ENCODE data around the gene ANKRD29.

The ANKRD29 gene

GRCh38 chr18:23662309-23663263 lies at the start of gene ANKRD29:
ANKRD29 (minus strand) TSS chr18:23662911; CDS start chr18:23662730, 181 bp downstream.
- peak; percentile 4 for DNase-seq (ENCODE audit: low read depth)

- no peak for DNase-seq (ENCODE audit: low read depth)
These were observed 49.7 kb upstream of the ANKRD29 start for GRCh38 chr18:23712445-23712844.

DNA sequence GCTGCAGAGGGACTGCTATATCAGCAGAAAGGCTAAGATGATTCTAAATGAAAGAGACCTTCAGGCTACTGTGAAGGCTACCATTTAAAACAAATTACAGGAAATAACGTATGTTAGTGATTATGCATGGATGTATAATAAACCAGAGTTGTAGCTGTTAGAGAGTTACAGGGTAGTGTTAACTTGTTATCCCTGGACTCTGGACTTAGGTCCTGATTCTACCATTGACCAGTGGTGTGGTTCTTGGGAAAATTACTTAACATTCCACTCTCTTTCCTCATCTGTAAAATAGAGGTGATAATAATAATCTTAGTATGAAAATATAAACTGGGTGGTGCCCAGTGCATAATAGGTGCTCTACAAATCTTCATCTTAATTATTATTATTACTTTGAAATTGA lies 48.7 kb upstream of the ANKRD29 start:
- no peak for DNase-seq (ENCODE audit: low read depth)

DNA sequence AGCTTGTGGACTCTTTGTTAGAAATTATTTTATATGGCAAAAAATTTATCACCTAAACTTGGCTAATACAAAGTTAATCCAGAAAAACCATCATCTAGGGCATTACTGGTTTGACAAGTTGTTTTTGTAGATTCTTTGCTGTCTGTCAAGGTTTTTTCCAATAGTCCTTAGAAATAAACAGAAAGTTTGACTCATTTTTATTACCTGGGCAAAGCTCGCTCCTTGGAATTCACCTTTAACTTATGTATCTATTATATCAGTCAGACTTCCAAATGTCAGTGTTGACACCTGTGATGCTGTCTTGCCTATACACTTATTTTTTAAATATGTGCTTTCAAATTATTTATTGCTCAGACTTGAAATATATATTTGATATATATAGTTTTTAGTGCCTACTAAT lies 48.2 kb upstream of the ANKRD29 start:
- no peak for DNase-seq (ENCODE audit: low read depth)

DNA sequence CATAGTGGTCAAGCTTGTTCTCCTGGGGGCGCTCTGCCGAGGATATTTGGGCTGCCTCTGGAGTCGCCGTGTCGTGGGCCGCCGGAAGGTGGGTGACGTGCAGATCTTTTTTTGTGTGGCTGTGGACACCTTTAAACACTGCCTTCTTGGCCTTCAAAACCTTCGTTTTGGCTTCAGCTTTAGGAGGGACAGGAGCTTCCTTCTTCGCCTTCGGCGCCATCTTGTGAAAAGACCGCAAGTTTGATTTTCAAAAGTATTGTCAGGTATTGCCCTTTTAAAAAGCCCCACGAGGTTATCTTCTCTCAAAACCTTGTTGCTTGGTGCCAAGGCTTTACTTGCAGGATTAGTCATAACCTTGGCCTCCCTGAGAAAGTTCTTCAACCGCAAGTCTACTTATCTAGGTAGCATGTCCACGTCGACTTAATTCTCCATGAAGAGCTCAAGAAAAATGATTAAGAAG lies 47.4 kb upstream of the ANKRD29 start:
- DNase-seq (ENCODE audit: low read depth) = no peak

DNA sequence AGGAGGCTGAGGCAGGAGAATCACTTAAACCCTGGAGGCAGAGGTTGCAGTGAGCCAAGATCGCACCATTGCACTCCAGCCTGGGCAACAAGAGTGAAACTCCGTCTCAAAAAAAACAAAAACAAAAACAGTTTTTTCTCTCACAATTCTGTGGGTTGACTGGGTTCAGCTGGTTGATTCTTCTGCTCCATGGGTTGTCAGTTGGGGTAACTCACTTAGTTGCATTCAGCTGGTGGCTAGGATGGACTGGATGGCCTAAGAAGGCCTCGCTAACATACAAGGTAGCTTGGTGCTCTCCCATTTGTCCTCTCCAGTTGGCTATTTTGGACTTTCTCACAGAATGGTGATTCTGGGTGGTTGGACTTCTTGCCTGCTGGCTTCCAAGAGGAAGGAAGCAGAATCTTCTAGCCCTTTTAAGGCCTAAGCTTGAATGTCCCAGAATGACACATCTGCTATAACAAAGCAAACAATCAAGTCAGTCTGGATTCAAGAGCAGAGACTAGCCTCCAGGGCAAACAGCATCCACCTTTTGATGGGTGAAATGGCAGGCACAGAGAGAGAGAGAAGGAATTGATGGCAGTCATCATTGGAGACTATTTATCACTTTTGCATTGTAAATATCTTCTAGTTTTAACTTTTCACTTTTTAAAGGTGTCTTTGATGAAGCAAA lies 44.4 kb upstream of the ANKRD29 start:
- no peak for DNase-seq (ENCODE audit: low read depth)

DNA sequence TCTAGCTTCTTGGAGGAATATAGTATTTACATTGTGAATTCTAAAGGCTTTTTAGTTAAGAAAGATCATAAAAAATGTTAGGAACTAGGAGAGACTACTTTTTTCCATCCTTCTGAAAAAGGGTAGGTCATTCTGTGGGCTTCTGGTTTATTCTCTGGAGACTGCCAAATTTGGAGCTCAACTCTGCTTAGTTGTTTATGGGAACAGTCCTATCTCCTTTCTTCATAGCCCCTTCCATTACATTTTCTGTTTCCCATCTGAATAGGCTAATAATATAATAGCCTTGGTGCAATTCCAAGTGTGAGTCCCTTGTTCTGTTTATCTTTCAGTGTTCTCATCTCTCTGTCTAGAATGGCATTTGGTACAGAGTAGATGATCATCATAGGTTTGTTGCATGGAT lies 42.1 kb upstream of the ANKRD29 start:
- DNase-seq (ENCODE audit: low read depth) = no peak

GRCh38 chr18:23703987-23704384 lies 41.3 kb upstream of the ANKRD29 start:
- no peak for DNase-seq (ENCODE audit: low read depth)

- no peak for DNase-seq (ENCODE audit: low read depth)
These were observed 40.6 kb upstream of the ANKRD29 start for GRCh38 chr18:23703057-23703986.

- DNase-seq (ENCODE audit: low read depth) = no peak
These were observed 39.9 kb upstream of the ANKRD29 start for GRCh38 chr18:23702606-23703005.

DNA sequence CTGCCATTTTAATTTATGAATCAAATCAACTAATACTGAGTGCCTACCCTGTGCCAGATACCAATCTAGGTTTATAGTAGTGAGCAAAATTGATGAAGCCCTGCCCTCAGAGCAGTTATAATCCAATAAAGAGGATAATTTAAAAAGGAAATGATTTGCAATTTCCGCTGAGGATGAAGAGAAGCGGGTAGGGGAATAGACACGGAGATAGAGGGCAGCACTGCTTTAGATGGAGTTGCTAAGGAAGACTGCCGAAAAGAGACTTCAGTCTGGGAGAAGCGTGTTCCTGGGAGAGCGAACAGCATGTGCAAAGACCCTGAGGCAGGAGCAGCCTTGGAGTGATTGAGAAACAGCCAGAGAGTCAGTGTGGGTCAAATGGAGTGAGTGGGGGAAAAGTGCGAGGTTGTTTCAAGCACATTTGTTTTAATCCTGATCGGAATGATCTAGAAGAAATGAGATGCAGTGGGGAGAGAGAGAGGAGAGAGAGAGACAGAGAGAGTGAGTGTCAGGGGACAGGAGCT lies 38.9 kb upstream of the ANKRD29 start:
- DNase-seq (ENCODE audit: low read depth) = no peak

DNA sequence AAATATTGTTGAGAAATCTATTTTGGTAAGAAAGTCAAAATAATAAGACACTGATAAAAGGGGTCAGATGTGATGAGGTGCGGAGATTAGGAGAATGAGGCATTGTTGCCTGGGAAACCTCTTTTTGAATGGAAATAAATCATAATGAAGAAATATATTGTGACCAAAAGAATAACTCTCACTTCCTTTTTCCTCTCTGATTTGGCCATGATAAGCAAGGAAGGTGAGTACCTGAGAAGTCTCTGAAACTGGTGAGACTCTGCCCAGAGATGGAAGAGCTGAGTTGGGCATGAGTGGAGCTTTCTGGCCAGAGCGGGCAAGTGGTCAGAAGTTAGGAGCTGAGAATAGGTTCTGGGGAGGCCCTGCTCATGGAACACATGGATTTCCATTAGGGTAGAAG lies 38.3 kb upstream of the ANKRD29 start:
- DNase-seq (ENCODE audit: low read depth) = no peak

DNA sequence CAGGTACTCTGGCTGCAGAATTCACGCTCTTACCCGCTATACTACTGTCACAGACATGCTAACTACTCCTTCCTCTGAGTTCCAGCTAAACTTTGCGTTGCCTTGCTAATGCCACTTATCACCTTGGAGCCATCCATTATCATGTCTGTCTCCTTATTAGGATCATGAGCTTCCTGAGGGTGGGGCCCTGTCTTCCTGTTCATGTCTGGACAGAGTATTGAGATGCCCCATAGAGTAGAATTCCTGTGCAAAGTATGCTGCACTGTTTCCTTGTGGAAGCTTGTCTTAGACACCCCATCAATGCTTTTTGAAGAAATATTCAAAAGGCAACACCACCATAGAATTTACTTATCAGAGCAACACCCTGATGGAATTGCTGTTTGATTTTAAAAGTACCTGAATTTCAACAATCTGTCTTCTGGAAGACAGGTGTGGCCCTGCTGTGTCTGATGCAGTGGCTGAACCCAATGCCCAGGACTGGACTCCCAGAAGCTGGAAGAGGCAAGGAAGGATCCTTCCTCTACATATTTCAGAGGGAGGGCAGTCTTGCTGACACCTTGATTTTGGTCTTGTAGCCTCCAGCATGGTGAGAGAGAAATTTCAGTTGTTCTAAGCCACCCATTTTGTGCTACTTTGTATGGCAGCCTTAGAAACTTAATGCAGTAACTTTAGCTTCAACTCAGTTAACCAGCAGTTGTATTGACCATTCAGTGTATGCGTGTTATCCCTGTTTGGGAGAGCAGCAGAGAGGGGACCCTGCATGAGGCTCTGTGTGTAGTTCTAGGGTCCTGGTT lies 32.1 kb upstream of the ANKRD29 start:
- no peak for DNase-seq (ENCODE audit: low read depth)

DNA sequence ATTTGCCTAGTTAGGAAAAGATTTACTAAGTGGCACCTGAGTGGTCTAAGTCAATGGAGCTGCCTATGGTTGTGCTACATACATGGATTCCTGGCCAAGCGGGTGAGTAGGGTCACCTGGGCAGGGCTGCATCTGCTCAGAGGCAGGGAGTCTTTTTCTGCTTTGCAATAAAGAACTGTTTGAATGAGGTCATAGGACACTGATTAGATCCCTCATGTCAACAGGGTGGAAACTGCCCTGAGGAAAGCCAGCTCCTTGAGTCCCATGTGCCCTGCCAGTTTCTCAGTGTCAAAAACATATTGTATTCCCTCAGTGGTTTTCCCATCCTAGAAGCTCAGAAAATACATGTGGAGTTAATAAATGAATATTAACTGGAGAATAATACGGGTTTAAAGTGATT lies 31.1 kb upstream of the ANKRD29 start:
- DNase-seq (ENCODE audit: low read depth) = no peak

- DNase-seq (ENCODE audit: low read depth) = no peak
These were observed 27.9 kb upstream of the ANKRD29 start for GRCh38 chr18:23690505-23691068.

DNA sequence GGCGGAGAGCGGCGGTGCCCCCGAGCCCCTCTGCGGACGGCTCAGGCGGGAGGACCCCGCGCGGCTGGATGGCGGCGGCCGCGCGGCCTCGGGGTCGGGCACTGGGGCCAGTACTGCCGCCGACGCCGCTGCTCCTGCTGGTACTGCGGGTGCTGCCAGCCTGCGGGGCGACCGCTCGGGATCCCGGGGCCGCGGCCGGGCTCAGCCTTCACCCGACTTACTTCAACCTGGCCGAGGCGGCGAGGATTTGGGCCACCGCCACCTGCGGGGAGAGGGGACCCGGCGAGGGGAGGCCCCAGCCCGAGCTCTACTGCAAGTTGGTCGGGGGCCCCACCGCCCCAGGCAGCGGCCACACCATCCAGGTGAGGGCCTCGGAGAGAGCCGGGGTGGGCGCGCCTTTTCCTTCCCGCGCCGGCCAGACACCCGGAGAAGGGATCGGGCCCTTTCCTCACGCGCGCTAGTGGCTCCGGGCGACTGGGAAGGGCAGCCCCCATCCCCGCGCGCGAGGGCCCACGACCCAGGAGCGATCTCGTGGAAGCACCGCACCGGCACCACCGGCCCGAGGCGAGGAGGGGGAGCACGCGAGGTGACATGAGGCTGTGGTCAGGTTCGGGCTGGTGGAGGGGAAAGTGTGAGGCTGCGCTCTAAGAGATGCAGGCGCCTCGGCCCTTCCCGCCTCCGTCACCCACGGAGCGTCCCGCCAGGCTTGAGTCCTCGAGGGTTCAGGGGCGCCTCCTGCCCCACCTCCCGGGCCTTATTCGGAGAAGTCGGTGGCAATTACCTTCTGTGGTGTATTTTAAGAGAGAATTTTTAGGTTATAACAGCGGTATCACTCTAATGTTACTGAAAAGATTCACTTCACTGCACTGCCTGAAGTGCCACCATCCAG lies 27.1 kb upstream of the ANKRD29 start:
- DNase-seq (ENCODE audit: low read depth) = no peak

DNA sequence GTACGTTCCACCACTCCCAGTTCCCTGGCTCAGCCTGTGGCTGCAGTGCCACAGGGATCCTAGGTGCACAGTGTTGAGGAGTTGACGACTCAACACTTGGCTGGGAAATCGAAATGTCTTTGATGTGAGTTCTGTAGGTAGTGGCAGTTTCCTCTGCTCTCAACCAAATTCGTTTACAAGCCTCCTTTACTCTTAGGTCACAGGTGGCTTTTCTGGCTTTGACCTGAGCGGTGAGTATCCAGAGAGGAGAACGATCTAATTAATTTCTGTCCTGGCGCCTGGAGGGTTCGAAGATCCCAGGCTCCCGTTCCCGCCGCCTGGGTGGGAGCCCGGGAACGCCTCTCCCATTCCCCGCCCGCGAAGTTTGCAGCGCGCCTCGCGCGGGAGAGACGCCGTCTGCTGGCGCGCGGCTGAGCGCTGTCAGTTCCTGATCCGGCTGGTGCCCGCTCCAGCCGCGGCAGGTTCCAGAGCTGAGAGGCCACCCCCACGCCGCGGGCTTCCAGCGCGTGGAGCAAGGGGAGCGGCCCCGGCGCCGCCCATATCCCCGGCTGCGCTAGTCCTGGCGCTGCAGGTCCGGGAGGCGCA lies 26.4 kb upstream of the ANKRD29 start, which contains the start of gene LAMA3:
Gene LAMA3, plus strand, starts transcription at position 423 of the 585 bp plus-strand sequence. CDS start 231 bp downstream, outside the sequence.
- DNase-seq (ENCODE audit: low read depth) = no peak

DNA sequence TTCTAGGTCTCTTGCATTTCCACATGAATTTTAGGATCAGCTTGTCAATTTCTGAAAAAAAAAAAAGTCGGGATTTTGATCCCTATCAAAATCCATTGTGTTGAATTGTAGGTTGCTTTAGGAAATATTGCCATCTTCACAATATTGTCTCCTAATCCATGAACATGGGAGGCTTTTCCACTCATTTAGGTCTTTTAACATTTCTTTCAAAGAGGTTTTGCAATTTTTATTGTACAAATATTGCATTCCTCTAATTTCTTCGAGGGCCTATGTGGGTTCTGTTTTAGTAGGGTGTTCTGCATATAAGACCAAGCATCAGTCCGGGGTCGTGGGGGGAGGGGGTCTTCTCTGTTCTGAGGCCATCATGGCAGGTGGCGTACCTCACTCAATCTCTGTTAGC lies 25.8 kb upstream of the ANKRD29 start:
- no peak for DNase-seq (ENCODE audit: low read depth)

Measured in T-helper 22 cell (primary cell).